MCF 10A (cell line): ENCODE measurements around the gene PABPC1L. TPM values are rescaled to one million over a fixed set of nuclear protein-coding genes. Genes with fewer than 3 reads are reported as not detected.
A peak's percentile ranks its signal among the peaks of the same experiment; 100 is the strongest.

Experiments used
- BruUV-seq: library from RNA; stranded (reverse); fragments of 400-500 nt; replicated peaks from 2 replicates; lab custom pipeline; 2021; lab: Mats Ljungman, UMichigan
- CTCF ChIA-PET: fragments of 300-600 bp; sonication (Branson Sonifier 250); formaldehyde crosslinking; extraction: SDS; loops from one replicate; lab custom pipeline; 2021; ENCODE audit warnings: antibody characterized with exemption, inconsistent platforms; lab: Yijun Ruan, JAX
- POLR2A ChIA-PET: fragments of 300-600, 350-650 bp; sonication (Branson Sonifier 250); formaldehyde crosslinking; extraction: SDS; loops from one replicate; lab custom pipeline; 2020; ENCODE audit warnings: antibody characterized with exemption, inconsistent platforms; lab: Yijun Ruan, JAX
- DNase-seq: peaks from one replicate; pipeline ENCODE4 v3.0.0-alpha.2; 2018; ENCODE audit not compliant: unreplicated experiment
- H3K27ac Mint-ChIP-seq: one replicate; pipeline ENCODE4 v1.8.0; 2022; ENCODE audit warnings: mild to moderate bottlenecking, low read depth, mixed read lengths; ENCODE audit not compliant: unreplicated experiment
- H3K27me3 Mint-ChIP-seq: one replicate; pipeline ENCODE4 v1.8.0; 2022; ENCODE audit warnings: mixed read lengths; ENCODE audit not compliant: insufficient read depth, unreplicated experiment
- H3K36me3 Mint-ChIP-seq: one replicate; pipeline ENCODE4 v1.8.0; 2022; ENCODE audit warnings: mild to moderate bottlenecking, moderate library complexity, mixed read lengths; ENCODE audit not compliant: insufficient read depth, unreplicated experiment
- H3K4me1 Mint-ChIP-seq: one replicate; pipeline ENCODE4 v1.8.0; 2022; ENCODE audit warnings: mixed read lengths; ENCODE audit not compliant: insufficient read depth, unreplicated experiment
- H3K4me3 Mint-ChIP-seq: one replicate; pipeline ENCODE4 v1.8.0; 2022; ENCODE audit warnings: mild to moderate bottlenecking, moderate library complexity, mixed read lengths; ENCODE audit not compliant: unreplicated experiment
- H3K9me3 Mint-ChIP-seq: one replicate; pipeline ENCODE4 v1.8.0; 2022; ENCODE audit warnings: mixed read lengths; ENCODE audit not compliant: unreplicated experiment
- CTCF ChIP-seq: fragments of 200-600 bp; IDR thresholded peaks from one replicate; pipeline ENCODE4 v1.8.0; 2022; ENCODE audit warnings: antibody characterized with exemption, mild to moderate bottlenecking; ENCODE audit not compliant: unreplicated experiment
- intact Hi-C: fragments of 100-400 bp; cut with micrococcal nuclease; formaldehyde crosslinking; loops from 2 replicates; pipeline ENCODE4 v1.14.1; 2022
- total RNA-seq: library from RNA; stranded (reverse); gene quantifications from 2 replicates; pipeline ENCODE4 v1.2.3, GENCODE V29; 2022

The PABPC1L gene
- total RNA-seq, 1 experiment from 2014 or later, result 150 TPM

GRCh38 chr20:44886828-44887227, 23.0 kb upstream of the PABPC1L start:
- Mint-ChIP-seq H3K4me1 (peaks cover 17% of the 10 kb centered on the region), H3K9me3 (no peaks in the 10 kb centered on the region), H3K27me3 (no peaks in the 10 kb centered on the region), H3K27ac (peak overlapping the region; percentile 93), H3K4me3 (peak overlapping the region; percentile 95), H3K36me3 (peaks cover 18% of the 10 kb centered on the region)
- DNase-seq, result no peak
- CTCF ChIA-PET, result no interaction called here
- BruUV-seq, result TSS peak; percentile 36
- POLR2A ChIA-PET, result interaction anchor here (1.6 to 2.4 kb wide), 3 partner anchors 80 to 166 kb away, joined by 6 to 7 read pairs (median 6); partner anchors contain the start of gene STK4
- no peak for TF ChIP-seq CTCF
- intact Hi-C loops, result loop anchor here (5.0 kb wide), 1 partner anchor 405 kb away; no protein-coding TSS in a partner anchor

- peaks cover 18% of the 10 kb centered on the region for H3K36me3 Mint-ChIP-seq
- CTCF ChIA-PET, result interaction anchor here (0.5 to 1.2 kb wide), 7 partner anchors 15 to 208 kb away, joined by 3 to 6 read pairs (median 3); partner anchors contain the start of genes STK4 and TOMM34
- BruUV-seq, result no TSS peak
- no peak for TF ChIP-seq CTCF
- DNase-seq, result no peak
- H3K27ac Mint-ChIP-seq, result no peak overlapping the region
- POLR2A ChIA-PET, result interaction anchor here (0.6 to 3.2 kb wide), 9 partner anchors 13 to 1239 kb away, joined by 3 to 24 read pairs (median 6); partner anchors contain the start of genes PABPC1L, STK4 and TOMM34
- H3K9me3 Mint-ChIP-seq, result no peaks in the 10 kb centered on the region
- H3K4me3 Mint-ChIP-seq, result peak overlapping the region; percentile 95
- H3K4me1 Mint-ChIP-seq, result peaks cover 23% of the 10 kb centered on the region
- intact Hi-C loops, result loop anchor here (5.0 kb wide), 1 partner anchor 405 kb away; no protein-coding TSS in a partner anchor
- H3K27me3 Mint-ChIP-seq, result no peaks in the 10 kb centered on the region
Observed at GRCh38 chr20:44887466-44887865, 22.4 kb upstream of the PABPC1L start.

GRCh38 chr20:44888226-44889103, 21.4 kb upstream of the PABPC1L start:
- POLR2A ChIA-PET, result interaction anchor here (0.6 to 3.2 kb wide), 13 partner anchors 14 to 1238 kb away, joined by 3 to 24 read pairs (median 4); partner anchors contain the start of genes STK4 and TOMM34
- peak; percentile 8 for TF ChIP-seq CTCF
- peaks cover 23% of the 10 kb centered on the region for H3K4me1 Mint-ChIP-seq
- intact Hi-C loops, result loop anchor here (5.0 kb wide), 1 partner anchor 404 kb away; no protein-coding TSS in a partner anchor
- H3K27me3 Mint-ChIP-seq, result no peaks in the 10 kb centered on the region
- no peak overlapping the region for H3K27ac Mint-ChIP-seq
- no TSS peak for BruUV-seq
- peak overlapping the region; percentile 28 for H3K4me3 Mint-ChIP-seq
- peaks cover 18% of the 10 kb centered on the region for H3K36me3 Mint-ChIP-seq
- H3K9me3 Mint-ChIP-seq, result no peaks in the 10 kb centered on the region
- DNase-seq, result no peak
- CTCF ChIA-PET, result interaction anchor here (0.5 to 1.3 kb wide), 11 partner anchors 9 to 207 kb away, joined by 3 to 6 read pairs (median 3); partner anchors contain the start of genes STK4 and TOMM34

GRCh38 chr20:44891826-44892225, 18.0 kb upstream of the PABPC1L start:
- H3K27ac Mint-ChIP-seq, result no peak overlapping the region
- no TSS peak for BruUV-seq
- no peak for TF ChIP-seq CTCF
- intact Hi-C loops, result no loop called here
- no peak for DNase-seq
- no peaks in the 10 kb centered on the region for H3K27me3 Mint-ChIP-seq
- ChIA-PET POLR2A (interaction anchor here (1.3 to 2.5 kb wide), 2 partner anchors 17 to 74 kb away, joined by 4 to 10 read pairs; partner anchors contain the start of genes PABPC1L and STK4), CTCF (interaction anchor here (0.5 to 1.4 kb wide), 6 partner anchors 10 to 425 kb away, joined by 3 to 7 read pairs (median 4); partner anchors contain the start of gene TOMM34)
- H3K9me3 Mint-ChIP-seq, result no peaks in the 10 kb centered on the region
- H3K4me1 Mint-ChIP-seq, result peaks cover 44% of the 10 kb centered on the region
- no peak overlapping the region for H3K4me3 Mint-ChIP-seq
- peaks cover 18% of the 10 kb centered on the region for H3K36me3 Mint-ChIP-seq
